IPS-15b (cell line): ENCODE data around the gene LARGE2.

ENCODE experiments used
- H3K27me3 ChIP-seq: one replicate; pipeline ENCODE4 v1.6.1; 2013; ENCODE audit warnings: low read length; ENCODE audit not compliant: control insufficient read depth, insufficient read depth
- H3K36me3 ChIP-seq: one replicate; pipeline ENCODE4 v1.6.1; 2013; ENCODE audit warnings: low read length; ENCODE audit not compliant: control insufficient read depth, insufficient read depth
- H3K4me1 ChIP-seq: one replicate; pipeline ENCODE4 v1.6.1; 2013; ENCODE audit warnings: mild to moderate bottlenecking, low read length; ENCODE audit not compliant: control insufficient read depth, insufficient read depth
- H3K4me3 ChIP-seq: one replicate; pipeline ENCODE4 v1.5.1; 2013; ENCODE audit warnings: low read depth, low read length
- H3K9ac ChIP-seq: one replicate; pipeline ENCODE4 v1.6.1; 2013; ENCODE audit warnings: low read depth, mild to moderate bottlenecking, low read length
- H3K9me3 ChIP-seq: one replicate; pipeline ENCODE4 v1.6.1; 2013; ENCODE audit warnings: mild to moderate bottlenecking, low read length; ENCODE audit not compliant: control insufficient read depth, insufficient read depth

The LARGE2 gene

DNA sequence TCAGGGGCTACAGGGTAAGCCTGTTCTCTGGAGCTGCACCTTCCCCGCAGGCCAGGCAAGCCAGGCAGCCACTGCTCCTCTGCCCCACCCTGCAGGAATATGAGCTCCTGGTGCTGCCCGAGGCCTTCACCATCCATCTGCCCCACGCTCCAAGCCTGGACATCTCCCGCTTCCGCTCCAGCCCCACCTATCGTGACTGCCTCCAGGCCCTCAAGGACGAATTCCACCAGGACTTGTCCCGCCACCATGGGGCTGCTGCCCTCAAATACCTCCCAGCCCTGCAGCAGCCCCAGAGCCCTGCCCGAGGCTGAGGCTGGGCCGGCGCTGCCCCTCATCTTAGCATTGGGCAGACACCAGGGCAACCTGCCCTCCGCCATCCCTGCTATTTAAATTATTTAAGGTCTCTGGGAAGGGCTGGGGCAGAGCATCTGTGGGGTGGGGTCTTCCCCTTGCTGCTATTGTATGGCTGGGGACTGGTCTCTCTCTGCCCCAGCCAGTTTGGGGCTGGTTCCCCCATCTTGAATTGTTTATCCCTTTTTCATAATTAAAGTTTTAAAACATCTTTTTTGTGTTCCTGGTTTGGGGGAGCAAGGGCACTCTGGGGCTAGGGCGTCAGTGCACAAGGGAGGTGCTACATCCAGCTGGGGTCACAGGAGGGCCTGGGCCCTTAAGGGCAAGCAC, 6.2 kb downstream of the LARGE2 start:
- Histone ChIP-seq H3K4me3 (no peak overlapping the region), H3K36me3 (peaks cover 51% of the 10 kb centered on the region), H3K9me3 (no peaks in the 10 kb centered on the region), H3K27me3 (no peaks in the 10 kb centered on the region), H3K9ac (no peak overlapping the region), H3K4me1 (no peaks in the 10 kb centered on the region)

DNA sequence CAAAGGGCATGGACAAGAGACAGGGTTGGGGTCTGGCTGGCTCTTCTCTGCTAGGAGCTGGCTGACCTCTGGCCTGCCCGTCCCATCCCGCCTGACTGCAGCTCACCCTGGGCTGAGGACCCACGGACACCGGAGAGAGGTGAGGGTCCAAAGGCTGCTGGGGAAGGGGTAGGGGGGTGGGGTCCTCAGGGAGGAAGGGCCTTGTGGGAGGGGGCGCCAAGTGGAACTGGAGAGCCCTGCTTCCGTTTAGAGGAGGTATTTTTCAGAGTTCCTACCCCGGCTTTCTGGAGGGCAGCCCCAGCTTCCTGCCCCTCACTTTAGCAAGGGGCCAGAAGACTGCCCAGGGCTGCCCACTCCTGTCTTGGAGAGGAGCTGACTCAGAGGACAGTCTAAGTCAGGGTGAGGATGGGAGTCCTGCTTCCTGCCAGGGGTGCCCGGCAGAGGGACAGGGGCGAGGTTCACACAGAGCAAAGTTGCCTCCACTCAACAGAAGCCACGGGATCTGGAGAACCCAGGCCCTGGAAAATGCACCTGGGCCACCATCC, 7.1 kb downstream of the LARGE2 start:
- Histone ChIP-seq H3K4me3 (no peak overlapping the region), H3K4me1 (no peaks in the 10 kb centered on the region), H3K9ac (peak overlapping the region; percentile 47), H3K27me3 (no peaks in the 10 kb centered on the region), H3K36me3 (peaks cover 47% of the 10 kb centered on the region), H3K9me3 (no peaks in the 10 kb centered on the region)

DNA sequence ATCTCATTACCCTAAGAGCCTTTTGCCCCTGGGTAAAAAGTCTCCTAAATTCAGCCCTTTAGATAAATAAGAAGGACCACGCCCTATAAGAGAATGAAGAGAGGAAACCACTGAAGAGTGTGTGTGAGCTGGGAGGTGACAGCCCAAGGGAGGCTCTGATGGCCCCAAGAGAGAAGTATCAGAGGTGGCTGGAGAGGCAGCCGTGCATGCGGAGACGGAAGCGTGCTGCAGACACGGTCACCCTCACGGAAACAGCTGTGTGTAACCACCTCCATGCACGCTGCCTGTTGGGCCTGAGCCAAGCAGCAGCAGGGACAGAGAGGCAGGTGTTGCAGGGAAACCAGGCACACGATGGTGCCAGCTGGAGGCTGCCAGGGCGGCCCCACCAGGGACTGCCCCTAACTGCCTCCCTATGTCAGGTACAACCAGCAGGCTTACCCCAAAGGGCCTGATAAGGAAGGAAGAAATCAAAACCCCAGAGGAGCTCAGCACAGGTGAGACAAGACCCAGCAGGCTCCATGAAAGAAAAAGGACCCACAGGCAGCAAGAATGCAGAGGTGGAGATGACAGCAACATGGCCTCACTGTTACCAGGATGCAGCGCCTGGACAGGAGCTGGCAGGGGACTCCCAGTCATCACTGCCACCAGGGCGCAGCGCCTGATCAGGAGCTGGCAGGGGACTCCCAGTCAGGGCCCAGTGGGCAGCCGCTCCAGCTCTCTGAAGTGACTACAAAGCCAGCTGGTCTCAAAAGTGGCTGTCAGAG, 7.8 kb downstream of the LARGE2 start:
- Histone ChIP-seq H3K36me3 (peaks cover 48% of the 10 kb centered on the region), H3K4me3 (no peak overlapping the region), H3K9me3 (no peaks in the 10 kb centered on the region), H3K9ac (peak overlapping the region; percentile 47), H3K4me1 (no peaks in the 10 kb centered on the region), H3K27me3 (no peaks in the 10 kb centered on the region)

DNA sequence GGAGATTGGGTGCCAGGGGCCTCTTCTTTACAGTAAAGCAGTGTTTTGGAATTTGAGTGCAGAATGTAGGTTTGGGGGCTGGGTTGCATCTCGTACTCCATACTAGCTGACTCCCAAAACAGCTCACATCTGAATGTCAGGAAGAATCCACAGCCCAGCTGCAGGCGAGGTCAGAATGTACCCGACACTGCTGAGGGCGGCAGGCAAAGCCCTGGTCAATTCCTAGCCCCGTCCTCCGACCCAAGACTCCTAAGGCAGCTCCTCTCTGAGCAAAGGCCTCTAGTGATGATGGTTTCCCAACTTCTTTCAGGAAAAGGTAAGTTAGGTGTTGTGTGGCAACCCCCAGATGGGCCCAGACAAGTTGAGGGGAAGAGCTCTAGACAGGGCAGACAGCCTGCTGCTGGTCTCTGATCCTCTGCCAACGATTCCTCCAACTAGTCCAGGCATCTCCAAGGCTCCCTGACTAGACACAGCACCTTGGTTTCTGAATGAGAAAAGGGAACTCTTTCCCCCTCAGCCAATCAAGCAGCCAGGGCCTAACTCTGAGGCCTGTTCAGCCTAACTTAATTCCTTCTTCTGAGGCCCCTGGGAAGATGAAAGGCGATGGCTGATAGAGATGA, 8.6 kb downstream of the LARGE2 start:
- Histone ChIP-seq H3K27me3 (no peaks in the 10 kb centered on the region), H3K36me3 (peaks cover 47% of the 10 kb centered on the region), H3K9ac (no peak overlapping the region), H3K4me3 (no peak overlapping the region), H3K9me3 (no peaks in the 10 kb centered on the region), H3K4me1 (no peaks in the 10 kb centered on the region)

DNA sequence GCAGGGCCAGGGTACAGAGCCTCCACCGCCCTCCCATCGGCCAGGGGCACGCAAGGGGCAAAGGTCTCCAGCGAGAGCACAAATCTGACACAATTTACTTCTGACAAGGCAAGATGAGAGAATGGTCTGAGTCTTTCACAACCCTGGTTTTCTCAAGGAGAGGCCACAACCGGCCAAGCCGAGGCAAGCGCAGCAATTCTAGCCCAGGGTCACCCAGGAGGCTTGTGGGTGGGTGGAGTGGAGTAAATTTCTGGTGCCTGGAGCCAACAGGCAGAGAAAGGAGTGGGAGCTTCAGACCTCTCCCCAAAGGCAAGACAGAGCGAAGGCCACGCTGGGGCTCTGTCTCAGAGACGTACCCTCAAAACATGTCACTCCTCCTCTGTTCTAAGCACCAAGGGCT, 9.3 kb downstream of the LARGE2 start:
- Histone ChIP-seq H3K4me1 (no peaks in the 10 kb centered on the region), H3K36me3 (peaks cover 42% of the 10 kb centered on the region), H3K4me3 (no peak overlapping the region), H3K27me3 (no peaks in the 10 kb centered on the region), H3K9ac (no peak overlapping the region), H3K9me3 (no peaks in the 10 kb centered on the region)

DNA sequence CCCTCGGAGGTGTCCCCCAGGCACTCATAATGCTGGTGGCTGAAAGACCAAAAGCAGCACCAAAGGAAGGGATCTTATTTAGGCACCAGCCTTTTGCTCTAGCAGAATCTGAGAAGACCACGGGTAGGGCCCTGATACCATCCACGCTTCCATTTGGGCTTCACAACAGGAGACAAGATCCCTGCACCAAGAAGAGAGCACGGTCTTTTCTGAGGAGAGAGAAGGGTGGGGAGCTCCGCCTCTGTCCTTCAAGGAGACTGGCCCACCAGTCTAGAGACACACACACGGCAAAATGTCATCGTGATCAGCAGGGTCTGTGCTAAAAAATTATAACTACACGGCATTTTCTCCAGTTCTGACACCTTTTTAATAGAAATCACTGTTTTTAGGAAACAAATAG, 9.8 kb downstream of the LARGE2 start:
- Histone ChIP-seq H3K4me3 (no peak overlapping the region), H3K36me3 (peaks cover 40% of the 10 kb centered on the region), H3K27me3 (no peaks in the 10 kb centered on the region), H3K9me3 (no peaks in the 10 kb centered on the region), H3K4me1 (no peaks in the 10 kb centered on the region), H3K9ac (no peak overlapping the region)

DNA sequence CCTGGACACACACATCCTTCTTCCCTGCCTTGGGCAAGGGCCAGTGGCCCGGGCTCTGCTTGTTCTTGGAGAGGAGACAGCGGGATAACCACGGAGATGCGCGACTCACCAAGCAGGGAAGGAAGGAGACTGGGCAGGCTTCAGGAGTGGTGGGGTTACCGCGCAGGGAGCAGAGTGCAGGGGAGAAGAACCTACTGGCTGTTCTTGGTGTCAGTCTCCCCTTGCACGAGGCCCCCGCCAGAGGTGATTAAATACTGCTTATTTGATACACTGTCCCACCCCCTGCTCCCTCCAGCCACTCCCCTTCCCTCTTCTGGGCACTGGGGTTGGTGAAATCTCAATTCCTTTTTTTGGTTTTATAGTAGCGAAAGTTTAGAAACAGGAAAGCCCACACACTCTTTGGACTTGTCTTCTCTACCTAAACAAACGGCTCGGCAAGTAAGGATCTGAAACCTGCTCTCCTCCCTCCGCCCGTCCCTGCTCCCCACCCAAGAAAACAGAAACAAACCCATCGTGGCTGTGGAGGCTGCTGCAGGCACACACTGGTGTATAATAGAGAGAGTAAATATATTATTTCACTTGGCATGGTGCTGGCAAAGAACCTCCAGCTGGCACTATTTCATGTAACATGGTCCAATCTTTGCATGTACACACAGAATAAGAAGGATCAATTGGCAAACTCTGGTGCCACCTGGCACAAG, 10.8 kb downstream of the LARGE2 start:
- no peaks in the 10 kb centered on the region for H3K4me1 ChIP-seq

DNA sequence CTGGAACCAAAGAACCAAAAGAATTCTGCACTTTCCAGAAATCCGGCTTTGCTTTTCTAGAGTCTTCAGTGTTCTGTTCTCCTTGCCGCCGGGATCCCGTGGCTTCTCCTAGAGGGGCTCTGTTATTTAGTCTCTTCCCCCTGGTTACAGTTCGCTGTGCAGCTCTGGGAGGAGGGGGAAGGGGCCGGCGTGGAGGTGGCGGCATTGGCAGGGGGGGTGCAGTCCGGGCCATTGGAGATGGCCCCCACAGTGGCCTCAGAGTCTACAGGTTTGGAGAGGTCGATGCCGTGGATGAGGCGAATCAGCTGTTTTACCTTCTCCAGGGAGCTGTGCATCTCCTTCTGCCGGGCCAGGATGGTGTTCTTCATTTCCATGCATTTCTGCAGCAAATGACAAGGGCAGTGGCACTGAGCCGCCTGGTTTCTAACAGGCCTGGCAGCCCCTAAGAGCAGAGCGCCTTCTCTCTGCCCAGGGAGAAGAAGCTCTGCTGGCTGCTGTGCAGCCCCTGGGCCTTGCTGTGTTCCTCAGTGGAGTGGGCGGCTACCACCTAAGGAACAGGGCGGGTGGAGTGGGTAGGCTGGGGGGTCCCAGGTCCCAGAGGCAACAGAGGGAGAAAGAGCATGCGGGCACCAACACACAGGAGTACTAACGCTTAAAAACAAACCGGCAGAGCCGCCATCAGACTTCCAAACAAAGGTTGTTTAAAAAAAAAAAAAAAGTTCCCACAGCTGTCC, 11.6 kb downstream of the LARGE2 start:
- H3K27me3 ChIP-seq, result no peaks in the 10 kb centered on the region
- peaks cover 24% of the 10 kb centered on the region for H3K36me3 ChIP-seq
- H3K9ac ChIP-seq, result no peak overlapping the region
- H3K4me3 ChIP-seq, result no peak overlapping the region
- no peaks in the 10 kb centered on the region for H3K9me3 ChIP-seq
- peaks cover 2% of the 10 kb centered on the region for H3K4me1 ChIP-seq

More for the DNA sequence above, 10.8 kb downstream of the LARGE2 start:
- no peaks in the 10 kb centered on the region for H3K9me3 ChIP-seq
- H3K36me3 ChIP-seq, result peaks cover 30% of the 10 kb centered on the region
- H3K4me3 ChIP-seq, result no peak overlapping the region
- H3K27me3 ChIP-seq, result no peaks in the 10 kb centered on the region
- no peak overlapping the region for H3K9ac ChIP-seq

DNA sequence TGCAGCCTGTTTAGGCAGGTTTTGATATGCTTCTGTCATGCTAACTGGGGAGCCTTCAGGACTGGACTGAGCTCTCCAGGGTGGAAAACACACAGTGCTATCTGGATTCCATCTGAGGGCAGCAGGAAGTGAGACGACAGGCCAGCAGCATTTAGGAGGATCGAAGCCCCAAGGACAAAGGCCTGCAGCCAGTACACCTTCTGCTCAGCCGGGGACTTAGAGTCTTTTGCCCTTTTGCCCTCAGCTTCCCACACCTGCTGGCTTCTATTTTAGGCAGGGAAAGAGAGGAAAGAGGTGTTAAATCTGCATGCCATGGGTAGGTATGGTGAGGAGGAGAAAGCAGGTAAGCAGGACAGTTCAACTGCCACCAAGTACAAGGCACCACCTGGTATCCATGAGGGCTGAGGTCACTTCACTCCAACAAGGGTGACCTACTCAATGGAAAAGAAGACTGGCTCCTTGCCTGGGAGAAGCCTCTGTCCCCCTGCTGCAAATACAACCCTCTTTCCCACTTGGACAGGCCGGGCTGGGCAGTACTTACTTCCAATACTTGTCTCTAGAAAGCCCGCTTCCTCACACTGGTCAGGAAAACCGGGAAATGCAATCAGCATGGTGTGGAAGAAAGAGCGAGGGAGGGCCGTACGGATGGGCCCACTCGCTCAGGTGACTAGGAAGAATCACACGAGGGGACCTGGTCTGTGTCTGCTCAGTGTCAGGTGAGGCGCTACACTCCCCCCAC, 12.3 kb downstream of the LARGE2 start:
- peaks cover 24% of the 10 kb centered on the region for H3K36me3 ChIP-seq
- no peak overlapping the region for H3K9ac ChIP-seq
- no peaks in the 10 kb centered on the region for H3K27me3 ChIP-seq
- no peaks in the 10 kb centered on the region for H3K9me3 ChIP-seq
- peaks cover 2% of the 10 kb centered on the region for H3K4me1 ChIP-seq
- H3K4me3 ChIP-seq, result no peak overlapping the region

DNA sequence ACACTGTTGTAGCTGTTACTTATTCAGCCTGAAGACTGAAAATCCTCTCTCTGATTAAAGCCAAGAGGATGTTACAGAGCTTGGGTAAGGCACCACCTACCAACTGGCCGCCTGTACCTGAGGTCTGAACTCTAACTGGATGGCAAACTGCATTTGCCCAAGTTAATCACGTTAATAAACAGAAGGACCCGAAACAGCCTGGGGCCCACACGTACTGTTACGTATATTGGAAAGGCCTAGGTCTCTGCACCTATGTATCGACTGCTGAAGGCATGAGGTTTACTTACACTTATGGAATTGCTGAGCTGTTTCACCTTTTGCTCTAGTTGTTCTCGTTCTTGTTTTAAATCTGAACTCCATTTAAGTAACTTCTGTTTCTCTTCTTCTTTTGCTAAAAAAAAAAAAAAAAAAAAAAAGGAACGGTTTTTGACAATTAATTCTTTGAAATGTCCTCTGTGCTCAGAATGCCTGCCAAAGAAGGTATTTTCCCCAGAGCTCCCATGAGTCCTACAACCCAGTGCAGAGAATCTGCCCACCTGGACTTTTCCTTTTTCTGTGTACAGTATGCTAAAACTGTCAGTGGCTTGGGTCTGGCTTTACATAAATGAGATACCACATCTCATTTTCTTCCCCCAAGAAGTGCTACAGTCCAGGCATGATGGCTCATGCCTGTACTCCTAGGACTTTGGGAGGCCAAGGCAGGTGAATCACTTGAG, 13.1 kb downstream of the LARGE2 start:
- no peaks in the 10 kb centered on the region for H3K9me3 ChIP-seq
- no peaks in the 10 kb centered on the region for H3K27me3 ChIP-seq
- no peak overlapping the region for H3K4me3 ChIP-seq
- peaks cover 2% of the 10 kb centered on the region for H3K4me1 ChIP-seq
- no peak overlapping the region for H3K9ac ChIP-seq
- H3K36me3 ChIP-seq, result peaks cover 24% of the 10 kb centered on the region
